GM19438 (cell line): ENCODE data around the gene MRAP2.
"Not testable (repeated sequence)": the region's sequence is repeated elsewhere in the genome, so short reads cannot be mapped to it uniquely, and the experiment has no call there.

Source experiments
- ATAC-seq: cut with Tn5 transposase; IDR thresholded peaks from one replicate; pipeline ENCODE4 v1.9.1; 2021; ENCODE audit warnings: low read depth; ENCODE audit not compliant: unreplicated experiment

The MRAP2 gene

DNA sequence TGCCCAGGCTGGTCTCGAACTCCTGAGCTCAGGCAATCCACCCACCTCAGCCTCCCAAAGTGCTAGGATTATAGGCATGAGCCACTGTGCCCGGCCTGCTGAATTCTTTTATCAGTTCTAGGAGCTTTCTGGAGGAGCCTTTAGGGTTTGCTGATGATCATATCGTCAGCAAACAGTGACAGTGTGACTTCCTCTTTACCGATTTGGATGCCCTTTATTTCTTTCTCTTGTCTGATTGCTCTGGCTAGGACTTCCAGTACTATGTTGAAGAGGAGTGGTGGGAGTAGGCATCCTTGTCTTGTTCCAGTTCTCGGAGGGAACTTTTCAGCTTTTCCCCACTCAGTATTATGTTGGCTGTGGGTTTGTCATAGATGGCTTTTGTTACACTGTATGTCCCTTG, 35.3 kb downstream of the MRAP2 start:
- not testable (repeated sequence) for ATAC-seq

DNA sequence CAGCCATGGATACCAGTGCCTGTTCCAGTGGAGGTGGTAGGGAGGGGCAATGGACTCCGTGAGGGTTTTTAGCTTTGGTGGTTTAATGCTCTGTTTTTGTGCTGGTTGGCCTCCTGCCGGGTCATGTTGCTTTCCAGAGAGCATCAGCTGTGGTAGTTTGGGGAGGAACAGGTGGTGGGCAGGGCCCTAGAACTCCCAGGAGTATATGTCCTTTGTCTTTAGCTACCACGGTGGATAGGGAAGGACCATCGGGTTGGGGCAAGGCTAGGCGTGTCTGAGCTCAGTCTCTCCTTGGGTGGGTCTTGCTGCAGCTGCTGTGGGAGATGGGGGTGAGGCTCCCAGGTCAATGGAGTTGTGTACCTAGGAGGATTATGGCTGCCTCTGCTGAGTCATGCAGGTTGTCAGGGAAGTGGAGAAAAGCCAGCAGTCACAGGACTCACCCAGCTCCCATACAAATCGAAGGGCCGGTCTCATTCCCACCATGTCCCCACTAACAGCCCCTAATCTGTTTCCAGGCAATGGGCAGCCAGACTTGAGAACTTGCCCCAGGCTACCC, 38.9 kb downstream of the MRAP2 start:
- ATAC-seq = no peak

GRCh38 chr6:84074988-84075781, 41.6 kb downstream of the MRAP2 start:
- no peak for ATAC-seq

- no peak for ATAC-seq
Observed at GRCh38 chr6:84077645-84078044, 44.1 kb downstream of the MRAP2 start.

DNA sequence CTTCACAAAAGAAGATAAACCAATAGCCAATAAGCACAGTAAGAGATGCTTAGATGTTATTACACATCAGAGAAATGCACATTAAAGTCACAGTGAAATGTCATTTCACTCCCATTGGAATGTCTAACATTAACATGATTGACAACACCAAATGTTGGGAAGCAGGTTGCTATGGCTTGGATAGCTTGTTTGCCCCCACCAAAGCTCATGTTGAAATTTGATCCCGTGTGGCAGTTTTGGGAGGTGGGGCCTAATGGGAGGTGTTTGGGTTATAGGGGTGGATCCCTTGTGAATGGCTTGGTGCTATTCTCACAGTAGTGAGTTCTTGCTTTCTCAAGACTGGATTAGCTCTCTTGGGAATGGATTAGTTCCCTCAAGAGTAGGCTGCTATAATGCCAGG, 44.8 kb downstream of the MRAP2 start:
- no peak for ATAC-seq

DNA sequence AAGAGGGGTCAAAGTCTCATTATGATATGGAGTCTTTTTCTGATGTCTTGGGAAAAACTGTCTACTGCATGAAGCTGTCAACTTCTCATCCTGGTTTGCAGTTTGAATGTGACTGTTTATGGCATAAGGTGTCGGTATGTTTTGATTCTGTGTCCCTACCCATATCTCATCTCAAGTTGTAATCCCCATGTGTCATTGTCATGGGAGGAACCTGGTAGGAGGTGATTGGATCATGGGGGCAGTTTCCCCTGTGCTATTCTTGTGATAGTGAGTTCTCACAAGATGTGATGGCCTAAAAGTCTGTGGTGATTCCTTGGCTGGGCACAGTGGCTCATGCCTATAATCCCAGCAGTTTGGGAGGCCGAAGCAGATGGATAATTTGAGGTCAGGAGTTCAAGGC, 47.6 kb downstream of the MRAP2 start:
- ATAC-seq = no peak

- ATAC-seq = no peak
Observed at GRCh38 chr6:84082689-84083265, 49.2 kb downstream of the MRAP2 start.

- ATAC-seq = not testable (repeated sequence)
Observed at GRCh38 chr6:84084705-84085104, 51.1 kb downstream of the MRAP2 start.

DNA sequence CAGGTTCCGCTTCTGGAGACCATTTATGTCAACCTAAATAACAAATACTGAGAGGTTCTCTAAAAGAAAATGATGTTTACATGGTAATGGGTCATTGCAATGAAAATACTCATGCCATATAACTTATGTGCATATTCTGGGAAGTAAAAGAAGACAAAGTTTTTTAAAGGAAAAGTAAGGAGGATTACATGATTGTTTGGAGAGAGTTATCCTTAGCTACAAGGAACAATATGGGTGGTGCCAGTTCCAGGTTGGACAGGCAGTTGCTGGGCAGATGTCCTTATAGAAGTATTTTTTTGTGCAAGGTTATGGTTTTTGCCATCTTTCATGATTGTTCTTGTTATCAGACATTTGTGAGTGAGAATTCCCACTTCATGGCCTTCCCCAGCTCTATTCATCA, 52.5 kb downstream of the MRAP2 start:
- no peak for ATAC-seq

DNA sequence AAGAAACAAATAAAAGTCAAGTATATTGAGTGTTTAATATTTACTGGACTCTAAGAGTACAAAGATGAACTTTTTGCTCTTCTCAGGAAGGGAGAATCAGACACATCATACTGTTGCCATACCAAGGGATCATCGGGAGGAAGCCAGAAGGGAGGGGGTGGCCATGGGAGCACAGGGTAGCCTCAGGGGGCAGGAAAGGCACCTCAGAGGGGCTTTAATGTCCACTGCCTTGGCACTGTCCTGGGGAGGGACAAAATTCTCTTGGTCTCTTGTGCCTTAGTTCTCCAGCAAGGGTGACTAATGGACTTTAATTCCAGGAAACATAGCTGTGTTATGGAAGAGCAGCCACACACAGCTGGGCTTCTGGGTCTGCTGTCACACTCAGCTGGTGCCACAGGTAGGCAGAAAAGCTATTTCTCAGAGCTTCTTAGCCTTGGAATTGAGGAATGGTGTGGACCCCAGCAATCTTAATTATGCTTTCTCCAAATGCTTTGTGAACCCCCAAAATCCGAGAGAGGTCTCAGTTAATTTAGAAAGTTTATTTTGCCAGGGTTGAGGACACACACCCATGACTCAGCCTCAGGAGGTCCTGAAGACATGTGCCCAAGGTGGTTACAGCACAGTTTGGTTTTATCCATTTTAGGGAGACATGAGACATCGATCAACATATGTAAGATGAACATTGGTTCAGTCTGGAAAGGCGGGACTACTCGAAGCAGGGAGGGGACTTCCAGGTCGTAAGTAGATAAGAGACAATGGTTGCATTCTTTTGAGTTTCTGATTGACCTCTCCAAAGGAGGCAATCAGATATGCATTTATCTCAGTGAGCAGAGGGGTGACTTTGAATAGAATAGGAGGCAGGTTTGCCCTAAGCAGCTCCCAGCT, 53.2 kb downstream of the MRAP2 start:
- no peak for ATAC-seq

DNA sequence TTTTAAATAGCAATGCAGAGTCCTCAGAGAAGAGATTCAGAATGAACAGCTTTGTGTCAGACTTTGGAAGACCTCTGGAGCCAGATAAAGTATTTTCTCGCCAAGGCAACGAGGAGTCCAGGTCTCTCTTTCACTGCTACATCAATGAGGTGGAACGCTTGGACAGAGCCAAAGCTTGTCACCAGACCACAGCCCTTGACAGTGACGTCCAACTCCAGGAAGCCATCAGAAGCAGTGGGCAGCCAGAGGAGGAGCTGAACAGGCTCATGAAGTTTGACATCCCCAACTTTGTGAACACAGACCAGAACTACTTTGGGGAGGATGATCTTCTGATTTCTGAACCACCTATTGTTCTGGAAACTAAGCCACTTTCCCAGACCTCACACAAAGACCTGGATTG, 55.5 kb downstream of the MRAP2 start:
- ATAC-seq = no peak

DNA sequence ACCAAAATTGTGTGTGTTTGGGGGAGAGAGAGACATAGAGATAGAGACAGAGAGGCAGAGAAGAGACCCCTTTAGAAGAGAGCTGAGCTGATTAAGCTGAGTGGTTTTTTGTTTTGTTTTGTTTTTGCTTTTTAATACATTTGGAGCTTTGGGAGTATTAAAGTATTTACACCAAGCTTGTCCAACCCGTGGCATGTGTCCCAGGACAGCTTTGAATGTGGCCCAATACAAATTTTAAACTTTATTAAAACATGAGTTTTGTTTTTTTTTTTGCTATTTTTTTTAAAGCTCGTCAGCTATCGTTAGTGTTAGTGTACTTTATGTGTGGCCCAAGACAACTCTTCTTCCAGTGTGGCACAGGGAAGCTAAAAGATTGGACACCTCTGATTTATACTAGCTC, 56.0 kb downstream of the MRAP2 start:
- ATAC-seq = no peak

GRCh38 chr6:84093441-84094435, 60.2 kb downstream of the MRAP2 start:
- no peak for ATAC-seq

DNA sequence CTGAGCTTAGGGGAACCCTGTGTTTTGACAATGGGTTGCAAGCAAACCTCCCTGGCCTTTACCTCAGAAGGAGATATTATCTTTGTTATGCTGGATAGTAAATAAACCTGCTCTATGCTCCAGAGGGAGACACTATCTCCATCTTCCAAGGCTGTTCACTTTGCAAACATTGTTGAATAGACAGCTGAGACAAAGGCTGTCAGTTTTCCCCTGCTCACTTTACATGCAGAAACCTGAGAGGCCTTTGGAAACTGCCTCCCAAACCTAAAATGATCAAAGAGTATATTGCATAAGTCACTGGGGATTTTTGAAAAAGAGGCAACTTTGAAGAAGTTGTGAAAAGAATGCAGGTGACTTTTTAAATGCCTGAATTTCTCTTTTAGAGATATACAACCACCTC, 61.6 kb downstream of the MRAP2 start:
- ATAC-seq = no peak

GRCh38 chr6:84103029-84103428, 69.5 kb downstream of the MRAP2 start:
- no peak for ATAC-seq

GRCh38 chr6:84105215-84105924, 71.8 kb downstream of the MRAP2 start:
- not testable (repeated sequence) for ATAC-seq

GRCh38 chr6:84107495-84107894, 73.9 kb downstream of the MRAP2 start:
- no peak for ATAC-seq

GRCh38 chr6:84111351-84111750, 77.8 kb downstream of the MRAP2 start:
- not testable (repeated sequence) for ATAC-seq

- not testable (repeated sequence) for ATAC-seq
Observed at GRCh38 chr6:84114933-84115594, 81.5 kb downstream of the MRAP2 start.
